Trophoblast cell (in vitro differentiated cells and primary cell): ENCODE results near the gene ZNF296.

Experiments
- DNase-seq, 2 donors: peaks; one replicate each; pipeline ENCODE4 v3.0.0-alpha.2; 2016
- H2AFZ ChIP-seq: 2 replicates; pipeline ENCODE4 v1.6.1; 2013; ENCODE audit warnings: low read length, moderate library complexity, mild to moderate bottlenecking; ENCODE audit not compliant: insufficient read depth, poor library complexity
- H2AK5ac ChIP-seq: 2 replicates; pipeline ENCODE4 v1.6.1; 2013; ENCODE audit warnings: mild to moderate bottlenecking, low read length
- H2BK120ac ChIP-seq: 2 replicates; pipeline ENCODE4 v1.6.1; 2013; ENCODE audit warnings: low read length, mild to moderate bottlenecking, moderate library complexity; ENCODE audit not compliant: insufficient read depth, poor library complexity
- H2BK12ac ChIP-seq: 2 replicates; pipeline ENCODE4 v1.6.1; 2013; ENCODE audit warnings: mild to moderate bottlenecking, low read length, moderate library complexity
- H2BK5ac ChIP-seq: 2 replicates; pipeline ENCODE4 v1.6.1; 2013; ENCODE audit warnings: low read length, low read depth, moderate library complexity, mild to moderate bottlenecking; ENCODE audit not compliant: poor library complexity
- H3K14ac ChIP-seq: 2 replicates; pipeline ENCODE4 v1.6.1; 2013; ENCODE audit warnings: mild to moderate bottlenecking, low read length
- H3K18ac ChIP-seq: 2 replicates; pipeline ENCODE4 v1.6.1; 2013; ENCODE audit warnings: mild to moderate bottlenecking, low read length
- H3K23ac ChIP-seq: 2 replicates; pipeline ENCODE4 v1.6.1; 2013; ENCODE audit warnings: low read length
- H3K27ac ChIP-seq: 2 replicates; pipeline ENCODE4 v1.5.1; 2013; ENCODE audit warnings: low read depth, mild to moderate bottlenecking, inconsistent platforms, low read length, moderate library complexity
- H3K27me3 ChIP-seq: 2 replicates; pipeline ENCODE4 v1.6.1; 2013; ENCODE audit warnings: inconsistent platforms, mild to moderate bottlenecking, low read length, moderate library complexity; ENCODE audit not compliant: insufficient read depth
- H3K36me3 ChIP-seq, 2 experiments: 1 replicate in 1 of 2; 2 replicates in 1 of 2; pipeline ENCODE4 v1.6.1; 2013; ENCODE audit warnings: low read length in 2 of 2, mild to moderate bottlenecking in 2 of 2, moderate library complexity in 1 of 2; ENCODE audit not compliant: insufficient read depth in 2 of 2, control insufficient read depth in 1 of 2
- H3K4ac ChIP-seq: 2 replicates; pipeline ENCODE4 v1.6.1; 2013; ENCODE audit warnings: low read depth, mild to moderate bottlenecking, low read length, moderate library complexity
- H3K4me1 ChIP-seq, 2 experiments: 1 replicate in 1 of 2; 2 replicates in 1 of 2; pipeline ENCODE4 v1.6.1; 2013; ENCODE audit warnings: low read length in 2 of 2, mild to moderate bottlenecking in 2 of 2, moderate library complexity in 1 of 2; ENCODE audit not compliant: insufficient read depth in 2 of 2, control insufficient read depth in 1 of 2
- H3K4me2 ChIP-seq: 2 replicates; pipeline ENCODE4 v1.6.1; 2013; ENCODE audit warnings: inconsistent platforms, mild to moderate bottlenecking, low read length, moderate library complexity
- H3K4me3 ChIP-seq: 2 replicates; pipeline ENCODE4 v1.5.1; 2013; ENCODE audit warnings: mild to moderate bottlenecking, low read depth, low read length, inconsistent platforms
- H3K79me1 ChIP-seq: one replicate; pipeline ENCODE4 v1.6.1; 2013; ENCODE audit warnings: low read length
- H3K79me2 ChIP-seq: 2 replicates; pipeline ENCODE4 v1.6.1; 2013; ENCODE audit warnings: low read length, mild to moderate bottlenecking; ENCODE audit not compliant: control insufficient read depth, insufficient read depth, poor library complexity
- H3K9ac ChIP-seq: 2 replicates; pipeline ENCODE4 v1.6.1; 2013; ENCODE audit warnings: mild to moderate bottlenecking, low read length
- H3K9me3 ChIP-seq: 2 replicates; pipeline ENCODE4 v1.6.1; 2013; ENCODE audit warnings: low read depth, mild to moderate bottlenecking, control low read depth, inconsistent platforms, low read length; ENCODE audit not compliant: insufficient read depth
- H4K12ac ChIP-seq: 2 replicates; pipeline ENCODE4 v1.6.1; 2013; ENCODE audit warnings: low read depth, mild to moderate bottlenecking, low read length, moderate library complexity
- H4K8ac ChIP-seq: 2 replicates; pipeline ENCODE4 v1.6.1; 2013; ENCODE audit warnings: low read depth, mild to moderate bottlenecking, low read length, moderate library complexity
- H4K91ac ChIP-seq: one replicate; pipeline ENCODE4 v1.6.1; 2013; ENCODE audit warnings: low read depth, mild to moderate bottlenecking, low read length, moderate library complexity
- WGBS: extraction: QIAGEN DNeasy Blood & Tissue Kit; methylation state at CpG from one replicate; pipeline ENCODE4 v1.1.7; 2013; ENCODE audit warnings: missing lambda C conversion rate; ENCODE audit not compliant: insufficient read length, insufficient coverage; ENCODE audit errors: extremely low coverage; 5-methylcytosine and 5-hydroxymethylcytosine counted together

Gene ZNF296

GRCh38 chr19:45103156-45103507, 26.9 kb upstream of the ZNF296 start:
- Histone ChIP-seq H3K27me3 (no peaks in the 10 kb centered on the region), H3K27ac (no peak overlapping the region), H4K8ac (no peak overlapping the region)

GRCh38 chr19:45102481-45102880, 26.2 kb upstream of the ZNF296 start:
- no peaks in the 10 kb centered on the region for H3K27me3 ChIP-seq
- no peak overlapping the region for H2BK5ac ChIP-seq
- no peak overlapping the region for H4K91ac ChIP-seq
- WGBS, result no CpG with 5 or more reads among the region's 7 CpGs
- H2AK5ac ChIP-seq, result no peak overlapping the region
- H2BK12ac ChIP-seq, result no peak overlapping the region
- no peaks in the 10 kb centered on the region for H3K9me3 ChIP-seq
- no peak overlapping the region for H3K18ac ChIP-seq
- H3K23ac ChIP-seq, result no peak overlapping the region
- H4K8ac ChIP-seq, result no peak overlapping the region
- H3K79me2 ChIP-seq, result peaks cover 20% of the 10 kb centered on the region
- peak overlapping the region; percentile 9 for H3K4ac ChIP-seq
- H3K14ac ChIP-seq, result no peak overlapping the region
- peaks cover 20 to 25% of the 10 kb centered on the region in 2 experiments for H3K4me1 ChIP-seq
- H2AFZ ChIP-seq, result no peak overlapping the region
- H3K79me1 ChIP-seq, result no peaks in the 10 kb centered on the region
- H3K36me3 ChIP-seq, result peaks cover 0 to 5% of the 10 kb centered on the region in 2 experiments
- H3K4me3 ChIP-seq, result no peak overlapping the region
- H3K27ac ChIP-seq, result no peak overlapping the region
- no peak overlapping the region for H4K12ac ChIP-seq
- no peak overlapping the region for H2BK120ac ChIP-seq
- no peak overlapping the region for H3K9ac ChIP-seq
- no peak overlapping the region for H3K4me2 ChIP-seq
- no peak for DNase-seq

More at GRCh38 chr19:45103156-45103507, 26.9 kb upstream of the ZNF296 start:
- Histone ChIP-seq H3K9ac (no peak overlapping the region), H2BK5ac (no peak overlapping the region), H3K23ac (no peak overlapping the region), H3K79me2 (peaks cover 16% of the 10 kb centered on the region), H3K36me3 (peaks cover 0 to 5% of the 10 kb centered on the region in 2 experiments), H3K18ac (no peak overlapping the region), H2AK5ac (no peak overlapping the region), H3K4me3 (no peak overlapping the region), H2AFZ (no peak overlapping the region), H2BK120ac (no peak overlapping the region), H4K12ac (no peak overlapping the region), H4K91ac (no peak overlapping the region), H3K79me1 (no peaks in the 10 kb centered on the region), H3K9me3 (no peaks in the 10 kb centered on the region), H3K14ac (no peak overlapping the region), H3K4ac (no peak overlapping the region), H2BK12ac (no peak overlapping the region), H3K4me2 (no peak overlapping the region), H3K4me1 (peaks cover 15 to 18% of the 10 kb centered on the region in 2 experiments)
- no CpG with 5 or more reads among the region's 15 CpGs for WGBS
- DNase-seq, result no peak

GRCh38 chr19:45101806-45102205, 25.5 kb upstream of the ZNF296 start:
- H3K23ac ChIP-seq, result no peak overlapping the region
- peak overlapping the region; percentile 13 for H3K4ac ChIP-seq
- H3K27me3 ChIP-seq, result no peaks in the 10 kb centered on the region
- H3K36me3 ChIP-seq, result peaks cover 0 to 5% of the 10 kb centered on the region in 2 experiments
- H3K4me1 ChIP-seq, result peaks cover 20 to 25% of the 10 kb centered on the region in 2 experiments
- no peaks in the 10 kb centered on the region for H3K79me1 ChIP-seq
- H2AK5ac ChIP-seq, result no peak overlapping the region
- peaks cover 23% of the 10 kb centered on the region for H3K79me2 ChIP-seq
- H4K8ac ChIP-seq, result no peak overlapping the region
- no peak overlapping the region for H2AFZ ChIP-seq
- no peaks in the 10 kb centered on the region for H3K9me3 ChIP-seq
- WGBS, result no CpG with 5 or more reads among the region's 8 CpGs
- no peak overlapping the region for H2BK12ac ChIP-seq
- H2BK5ac ChIP-seq, result no peak overlapping the region
- no peak overlapping the region for H3K14ac ChIP-seq
- H3K27ac ChIP-seq, result no peak overlapping the region
- no peak overlapping the region for H3K4me2 ChIP-seq
- no peak overlapping the region for H3K4me3 ChIP-seq
- no peak overlapping the region for H4K12ac ChIP-seq
- no peak overlapping the region for H3K9ac ChIP-seq
- H4K91ac ChIP-seq, result no peak overlapping the region
- H2BK120ac ChIP-seq, result no peak overlapping the region
- no peak for DNase-seq
- no peak overlapping the region for H3K18ac ChIP-seq

- DNase-seq, result no peak
- Histone ChIP-seq H3K14ac (no peak overlapping the region), H3K9me3 (no peaks in the 10 kb centered on the region), H2AK5ac (no peak overlapping the region), H4K91ac (no peak overlapping the region), H2BK120ac (no peak overlapping the region), H2BK5ac (no peak overlapping the region), H3K9ac (no peak overlapping the region), H3K4me2 (no peak overlapping the region), H3K36me3 (peaks cover 0 to 8% of the 10 kb centered on the region in 2 experiments), H3K18ac (no peak overlapping the region), H3K27me3 (no peaks in the 10 kb centered on the region), H3K27ac (no peak overlapping the region), H4K12ac (no peak overlapping the region), H3K79me1 (no peaks in the 10 kb centered on the region), H3K4ac (peak overlapping the region; percentile 37), H3K79me2 (peaks cover 23% of the 10 kb centered on the region), H2AFZ (no peak overlapping the region), H3K23ac (no peak overlapping the region), H3K4me1 (peaks cover 20 to 25% of the 10 kb centered on the region in 2 experiments), H2BK12ac (no peak overlapping the region), H3K4me3 (no peak overlapping the region), H4K8ac (no peak overlapping the region)
- WGBS, result no CpG with 5 or more reads among the region's 8 CpGs
Observed at GRCh38 chr19:45100846-45101252, 24.6 kb upstream of the ZNF296 start.
